GM12873 (cell line): ENCODE measurements around the gene SEC11C.

Experiments used
- TF ChIP-seq, protein P1 (sequence below): IDR thresholded peaks from 2 replicates; pipeline ENCODE4 v1.5.1; 2012; ENCODE audit warnings: low read depth, mild to moderate bottlenecking, moderate library complexity, low read length, control low read depth; ENCODE audit not compliant: insufficient read depth; ENCODE audit errors: missing control alignments

SEC11C gene

DNA sequence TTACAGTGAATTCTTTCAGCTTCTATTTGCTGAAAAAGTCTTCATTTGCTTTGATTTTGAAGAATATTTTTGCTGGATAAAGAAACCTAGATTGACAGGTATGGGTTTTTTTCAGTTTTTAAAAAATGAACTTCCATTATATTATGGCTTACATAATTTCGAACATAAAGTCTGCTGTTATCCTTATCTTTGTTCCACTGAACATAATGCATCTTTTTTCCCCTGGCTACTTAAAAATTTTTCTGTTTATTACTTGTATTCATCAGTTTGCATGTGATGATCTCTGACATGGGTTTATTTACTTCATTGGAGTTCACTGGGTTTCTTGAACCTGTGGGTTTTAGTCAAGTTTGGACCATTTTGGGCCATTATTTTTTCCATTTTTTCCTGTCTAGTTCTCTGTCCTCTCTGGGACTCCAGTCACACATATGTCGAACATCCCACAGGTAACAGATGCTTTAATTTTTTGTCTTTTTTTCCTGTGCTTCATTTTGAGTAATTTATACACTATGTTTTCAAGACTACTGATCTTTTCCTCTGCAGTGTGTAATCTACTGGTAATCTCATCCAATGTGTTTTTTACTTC lies 33.1 kb downstream of the SEC11C start:
- TF ChIP-seq, protein P1, sequence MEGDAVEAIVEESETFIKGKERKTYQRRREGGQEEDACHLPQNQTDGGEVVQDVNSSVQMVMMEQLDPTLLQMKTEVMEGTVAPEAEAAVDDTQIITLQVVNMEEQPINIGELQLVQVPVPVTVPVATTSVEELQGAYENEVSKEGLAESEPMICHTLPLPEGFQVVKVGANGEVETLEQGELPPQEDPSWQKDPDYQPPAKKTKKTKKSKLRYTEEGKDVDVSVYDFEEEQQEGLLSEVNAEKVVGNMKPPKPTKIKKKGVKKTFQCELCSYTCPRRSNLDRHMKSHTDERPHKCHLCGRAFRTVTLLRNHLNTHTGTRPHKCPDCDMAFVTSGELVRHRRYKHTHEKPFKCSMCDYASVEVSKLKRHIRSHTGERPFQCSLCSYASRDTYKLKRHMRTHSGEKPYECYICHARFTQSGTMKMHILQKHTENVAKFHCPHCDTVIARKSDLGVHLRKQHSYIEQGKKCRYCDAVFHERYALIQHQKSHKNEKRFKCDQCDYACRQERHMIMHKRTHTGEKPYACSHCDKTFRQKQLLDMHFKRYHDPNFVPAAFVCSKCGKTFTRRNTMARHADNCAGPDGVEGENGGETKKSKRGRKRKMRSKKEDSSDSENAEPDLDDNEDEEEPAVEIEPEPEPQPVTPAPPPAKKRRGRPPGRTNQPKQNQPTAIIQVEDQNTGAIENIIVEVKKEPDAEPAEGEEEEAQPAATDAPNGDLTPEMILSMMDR = no peak

DNA sequence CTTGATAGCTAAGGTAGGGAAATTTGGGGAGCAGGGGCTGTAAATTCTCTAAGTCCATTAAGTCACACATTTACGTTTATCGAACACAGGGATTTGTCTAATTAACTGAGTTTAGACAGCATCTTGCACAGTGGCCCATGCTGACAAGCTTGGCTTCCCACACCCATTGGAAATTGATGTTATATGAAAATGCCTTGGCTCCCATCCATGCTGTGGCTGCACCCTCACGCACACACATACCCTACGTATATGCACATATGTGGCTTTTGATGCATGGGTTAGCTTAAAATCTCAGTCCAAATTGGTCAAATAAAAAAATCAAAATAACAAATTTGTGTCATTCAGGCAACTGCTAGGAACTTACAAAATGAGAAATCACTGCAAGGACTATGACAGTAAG lies 37.8 kb downstream of the SEC11C start:
- TF ChIP-seq, protein P1 = no peak

DNA sequence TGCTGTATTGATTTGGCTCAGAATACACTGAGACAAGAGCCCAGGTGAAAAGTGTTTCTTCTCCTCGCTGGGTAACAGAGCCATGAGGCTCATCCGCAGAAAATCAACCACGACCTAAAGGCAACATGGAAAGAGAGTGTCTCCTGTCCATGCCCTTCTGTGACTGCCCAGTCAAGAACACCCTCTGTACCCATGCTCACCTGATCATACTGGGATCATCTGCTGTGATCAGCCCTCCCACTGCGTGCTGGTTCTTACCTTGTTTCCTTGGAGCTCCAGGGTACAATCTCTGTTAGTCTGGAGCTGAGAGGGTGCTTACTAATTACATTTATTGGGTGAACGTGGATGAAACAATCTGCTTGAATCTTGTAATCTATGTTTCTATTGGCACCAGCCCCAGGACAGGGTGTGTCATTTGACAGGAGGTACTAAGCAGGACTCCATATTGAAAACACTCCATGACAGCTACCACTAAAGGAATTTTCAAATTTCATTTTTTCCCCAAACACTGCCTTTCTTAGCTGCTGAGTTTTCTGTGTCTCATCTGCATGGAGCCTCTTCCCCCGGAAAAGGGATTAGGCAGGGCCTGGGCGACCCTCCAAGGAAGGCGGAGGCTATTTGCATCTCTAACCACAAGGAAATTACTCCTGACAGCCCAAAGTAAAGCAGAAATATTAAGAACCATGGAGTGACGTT lies 40.6 kb downstream of the SEC11C start:
- TF ChIP-seq, protein P1 = no peak

DNA sequence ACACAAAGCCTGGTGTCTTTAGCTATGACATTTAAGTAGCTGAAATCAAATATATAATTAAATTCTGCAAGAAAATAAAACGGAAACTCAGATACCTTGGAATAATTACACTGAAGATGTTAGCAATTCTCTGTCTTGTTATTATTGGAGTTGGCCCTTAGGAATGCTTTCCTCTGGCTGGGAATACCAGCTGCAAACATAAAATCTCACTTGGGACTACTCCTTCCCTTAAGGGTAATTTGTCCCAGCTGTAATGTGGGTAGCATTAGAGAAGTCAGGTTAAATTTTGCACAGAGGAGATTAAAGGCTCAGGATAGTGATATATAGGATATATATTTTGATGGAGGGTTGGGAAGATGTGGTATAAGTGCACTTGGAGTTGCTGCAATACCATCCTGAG lies 43.0 kb downstream of the SEC11C start:
- TF ChIP-seq, protein P1 = no peak

DNA sequence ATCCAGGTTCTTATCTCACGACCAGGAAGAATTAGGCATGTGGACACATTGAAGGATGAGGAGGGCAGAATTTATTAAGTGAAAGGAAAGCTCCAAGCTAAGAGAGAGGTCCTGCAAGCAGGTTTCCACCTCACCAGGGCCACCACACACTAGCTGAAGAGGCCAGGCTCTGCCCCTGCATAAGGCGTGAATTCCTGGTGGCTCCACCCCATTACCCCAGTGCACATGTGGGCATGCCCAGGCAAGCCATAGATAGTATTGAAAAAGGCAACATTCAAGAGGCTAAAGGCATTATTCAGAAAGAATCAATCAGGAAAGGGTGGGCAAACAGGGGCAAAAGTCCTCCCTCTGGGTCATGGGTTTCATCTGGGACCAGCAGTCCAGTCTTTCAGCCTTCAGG lies 49.3 kb downstream of the SEC11C start:
- TF ChIP-seq, protein P1 = no peak

DNA sequence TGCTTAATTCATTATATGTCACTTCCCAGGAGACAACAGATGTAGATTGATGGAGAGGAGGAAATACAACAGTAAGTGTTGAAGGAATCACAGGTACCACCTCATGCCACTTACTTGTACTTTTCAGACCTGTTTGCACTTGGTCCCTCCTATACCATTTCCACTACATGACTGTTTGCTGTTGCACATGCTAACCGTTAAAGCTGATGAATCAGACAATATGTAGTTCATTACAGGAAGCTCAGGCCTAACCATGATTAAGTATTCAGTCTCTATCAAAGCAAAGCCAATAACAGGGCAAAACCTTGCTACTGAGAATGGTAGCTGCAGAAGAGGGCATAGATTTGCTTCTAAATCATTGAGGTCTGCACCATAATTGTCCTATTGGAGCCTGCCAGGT lies 50.1 kb downstream of the SEC11C start:
- TF ChIP-seq, protein P1 = no peak

DNA sequence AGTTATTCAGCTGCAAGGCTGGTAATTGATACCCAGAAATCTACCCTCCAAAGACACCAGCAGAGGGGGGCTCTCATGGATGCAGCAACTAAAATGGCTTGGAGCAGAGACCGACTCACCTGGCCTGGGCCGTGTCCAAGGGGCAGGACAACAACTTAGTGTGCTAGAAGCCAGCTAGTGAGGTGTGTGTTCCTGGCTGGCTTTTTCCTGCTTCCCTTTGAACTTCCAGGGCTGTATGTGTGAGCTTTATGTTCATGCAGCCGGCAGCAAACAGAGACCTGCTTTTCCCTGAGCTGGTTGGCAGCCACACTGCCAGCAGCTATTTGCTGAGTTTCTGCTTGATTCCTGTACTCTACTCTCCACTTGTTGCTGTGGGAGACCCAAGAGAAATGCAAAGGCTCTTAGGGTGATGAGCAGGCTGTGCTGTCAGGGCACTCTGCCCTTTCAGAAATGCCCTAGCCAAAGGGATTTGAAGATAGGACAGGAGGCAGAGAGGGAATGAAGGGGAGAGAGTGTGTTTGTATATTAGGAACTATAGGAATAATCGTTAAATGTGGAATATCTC lies 56.6 kb downstream of the SEC11C start:
- TF ChIP-seq, protein P1 = no peak
